ENCODE results near the gene TAF6L. TPM values are rescaled to one million over a fixed set of nuclear protein-coding genes. Genes with fewer than 3 reads are reported as not detected.

TAF6L gene
- total and polyA plus RNA-seq, 9 of the 15 experiments (the other 6 are each of a cell fraction or from before 2014, with no cell fraction given): 0.04 to 45.5 (median 20.8) TPM

- TF ChIP-seq, protein P1, sequence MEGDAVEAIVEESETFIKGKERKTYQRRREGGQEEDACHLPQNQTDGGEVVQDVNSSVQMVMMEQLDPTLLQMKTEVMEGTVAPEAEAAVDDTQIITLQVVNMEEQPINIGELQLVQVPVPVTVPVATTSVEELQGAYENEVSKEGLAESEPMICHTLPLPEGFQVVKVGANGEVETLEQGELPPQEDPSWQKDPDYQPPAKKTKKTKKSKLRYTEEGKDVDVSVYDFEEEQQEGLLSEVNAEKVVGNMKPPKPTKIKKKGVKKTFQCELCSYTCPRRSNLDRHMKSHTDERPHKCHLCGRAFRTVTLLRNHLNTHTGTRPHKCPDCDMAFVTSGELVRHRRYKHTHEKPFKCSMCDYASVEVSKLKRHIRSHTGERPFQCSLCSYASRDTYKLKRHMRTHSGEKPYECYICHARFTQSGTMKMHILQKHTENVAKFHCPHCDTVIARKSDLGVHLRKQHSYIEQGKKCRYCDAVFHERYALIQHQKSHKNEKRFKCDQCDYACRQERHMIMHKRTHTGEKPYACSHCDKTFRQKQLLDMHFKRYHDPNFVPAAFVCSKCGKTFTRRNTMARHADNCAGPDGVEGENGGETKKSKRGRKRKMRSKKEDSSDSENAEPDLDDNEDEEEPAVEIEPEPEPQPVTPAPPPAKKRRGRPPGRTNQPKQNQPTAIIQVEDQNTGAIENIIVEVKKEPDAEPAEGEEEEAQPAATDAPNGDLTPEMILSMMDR (IDR thresholded peaks at IDR 0.05 in 2 of 3, conservative IDR thresholded peaks at IDR 0.05 in 1 of 3; ENCODE audit: insufficient read depth in 2 of 3, low read depth in 1 of 3, low read length in 3 of 3): peak in 2 of 3 experiments; percentile 7 to 12; a peak in 2 of 6 replicates
- TF ChIP-seq ARID1B (IDR thresholded peaks at IDR 0.05) (no peak), CREBBP (IDR thresholded peaks at IDR 0.05; ENCODE audit: low read depth, low read length) (no peak), SMAD2 (IDR thresholded peaks at IDR 0.05; ENCODE audit: low read depth, low read length) (no peak), ZNF780A (CRISPR knock-in tag; IDR thresholded peaks at IDR 0.05) (no peak; the same call in 1 of the 2 replicates), ILK (tag; IDR thresholded peaks at IDR 0.05; ENCODE audit: borderline replicate concordance, low read depth) (no peak), EP400 (IDR thresholded peaks at IDR 0.05) (peak; percentile 76), DMBX1 (CRISPR knock-in tag; IDR thresholded peaks at IDR 0.05; ENCODE audit: borderline replicate concordance) (no peak), FUS (optimal IDR thresholded peaks at IDR 0.05; ENCODE audit: low read depth, low read length) (peak; percentile 94), TCF7 (IDR thresholded peaks at IDR 0.05; ENCODE audit: borderline replicate concordance) (no peak), FOSL1 (tag; conservative IDR thresholded peaks at IDR 0.05) (0 out of 2 replicates have a peak, but pooled peaks have one; percentile 16), SP2 (IDR thresholded peaks at IDR 0.05; ENCODE audit: extremely low read depth, low read depth, low read length, poor library complexity, severe bottlenecking) (no peak), HMGN3 (IDR thresholded peaks at IDR 0.05; ENCODE audit: borderline replicate concordance, extremely low read depth, insufficient read length, low read depth, low read length) (peak; percentile 93), ZNF146 (CRISPR knock-in tag; IDR thresholded peaks at IDR 0.05; ENCODE audit: unreplicated experiment) (no peak), ZNF407 (IDR thresholded peaks at IDR 0.05; ENCODE audit: low read depth) (no peak), CXXC5 (CRISPR knock-in tag; IDR thresholded peaks at IDR 0.05) (peak; percentile 89)
Measured at GRCh38 chr11:62805076-62805892, 34.1 kb downstream of the TAF6L start, which contains the start of gene NXF1 (continued).
